ENCODE results near the gene ARR3.

DNA sequence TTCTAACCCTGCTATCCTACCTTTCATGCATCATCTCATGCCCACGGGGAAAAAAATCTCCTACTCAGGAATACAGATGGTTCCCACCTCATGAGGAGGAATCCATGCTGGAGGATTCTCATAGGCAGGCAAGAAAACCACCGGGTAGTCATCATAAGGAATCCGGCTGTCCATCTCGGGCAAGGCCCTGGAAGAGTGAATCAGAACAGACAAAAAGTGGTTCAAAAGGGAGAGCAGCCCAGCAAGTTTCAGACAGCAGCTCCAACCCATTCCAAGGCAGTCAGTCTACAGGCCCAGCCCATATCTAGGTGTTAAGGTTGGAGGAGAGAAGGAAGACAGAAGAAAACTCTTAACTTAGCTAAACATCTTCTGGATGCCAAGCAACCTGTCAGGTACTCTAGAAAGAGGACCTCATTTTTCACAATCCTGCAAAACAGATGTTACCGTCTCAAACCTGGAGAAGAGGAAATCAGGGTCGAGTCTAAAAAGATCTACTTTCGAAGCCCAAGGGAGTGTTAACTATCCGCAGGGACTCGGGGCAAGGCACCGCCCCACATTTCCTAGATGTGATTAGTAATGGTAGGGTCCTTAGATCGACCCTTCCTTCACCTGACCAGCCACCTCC lies 21.1 kb downstream of the ARR3 start:
- TF ChIP-seq, protein P1, sequence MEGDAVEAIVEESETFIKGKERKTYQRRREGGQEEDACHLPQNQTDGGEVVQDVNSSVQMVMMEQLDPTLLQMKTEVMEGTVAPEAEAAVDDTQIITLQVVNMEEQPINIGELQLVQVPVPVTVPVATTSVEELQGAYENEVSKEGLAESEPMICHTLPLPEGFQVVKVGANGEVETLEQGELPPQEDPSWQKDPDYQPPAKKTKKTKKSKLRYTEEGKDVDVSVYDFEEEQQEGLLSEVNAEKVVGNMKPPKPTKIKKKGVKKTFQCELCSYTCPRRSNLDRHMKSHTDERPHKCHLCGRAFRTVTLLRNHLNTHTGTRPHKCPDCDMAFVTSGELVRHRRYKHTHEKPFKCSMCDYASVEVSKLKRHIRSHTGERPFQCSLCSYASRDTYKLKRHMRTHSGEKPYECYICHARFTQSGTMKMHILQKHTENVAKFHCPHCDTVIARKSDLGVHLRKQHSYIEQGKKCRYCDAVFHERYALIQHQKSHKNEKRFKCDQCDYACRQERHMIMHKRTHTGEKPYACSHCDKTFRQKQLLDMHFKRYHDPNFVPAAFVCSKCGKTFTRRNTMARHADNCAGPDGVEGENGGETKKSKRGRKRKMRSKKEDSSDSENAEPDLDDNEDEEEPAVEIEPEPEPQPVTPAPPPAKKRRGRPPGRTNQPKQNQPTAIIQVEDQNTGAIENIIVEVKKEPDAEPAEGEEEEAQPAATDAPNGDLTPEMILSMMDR (optimal IDR thresholded peaks at IDR 0.05 in 1 of 3, IDR thresholded peaks at IDR 0.05 in 1 of 3, conservative IDR thresholded peaks at IDR 0.05 in 1 of 3; ENCODE audit: extremely low read depth in 1 of 3, insufficient read depth in 2 of 3, low read length in 3 of 3) = no peak
- TF ChIP-seq EZH2 (IDR thresholded peaks at IDR 0.05; ENCODE audit: low read length) = no peak
